GM21717 (cell line): ENCODE measurements around the gene TTF1.
A peak's percentile ranks its signal among the peaks of the same experiment; 100 is the strongest.
"Not testable (repeated sequence)": the region's sequence is repeated elsewhere in the genome, so short reads cannot be mapped to it uniquely, and the experiment has no call there.

Source experiments
- ATAC-seq: cut with Tn5 transposase; IDR thresholded peaks from one replicate; pipeline ENCODE4 v1.9.1; 2021; ENCODE audit warnings: mild to moderate bottlenecking, moderate library complexity; ENCODE audit not compliant: unreplicated experiment

Gene TTF1

GRCh38 chr9:132414731-132415130 lies 8.1 kb upstream of the TTF1 start:
- ATAC-seq: no peak

- no peak for ATAC-seq
Measured at GRCh38 chr9:132413926-132414325, 7.3 kb upstream of the TTF1 start.

GRCh38 chr9:132412089-132412488 lies 5.4 kb upstream of the TTF1 start:
- no peak for ATAC-seq

GRCh38 chr9:132411091-132411508 lies 4.5 kb upstream of the TTF1 start:
- no peak for ATAC-seq

GRCh38 chr9:132410642-132411041 lies 4.0 kb upstream of the TTF1 start:
- ATAC-seq: no peak

DNA sequence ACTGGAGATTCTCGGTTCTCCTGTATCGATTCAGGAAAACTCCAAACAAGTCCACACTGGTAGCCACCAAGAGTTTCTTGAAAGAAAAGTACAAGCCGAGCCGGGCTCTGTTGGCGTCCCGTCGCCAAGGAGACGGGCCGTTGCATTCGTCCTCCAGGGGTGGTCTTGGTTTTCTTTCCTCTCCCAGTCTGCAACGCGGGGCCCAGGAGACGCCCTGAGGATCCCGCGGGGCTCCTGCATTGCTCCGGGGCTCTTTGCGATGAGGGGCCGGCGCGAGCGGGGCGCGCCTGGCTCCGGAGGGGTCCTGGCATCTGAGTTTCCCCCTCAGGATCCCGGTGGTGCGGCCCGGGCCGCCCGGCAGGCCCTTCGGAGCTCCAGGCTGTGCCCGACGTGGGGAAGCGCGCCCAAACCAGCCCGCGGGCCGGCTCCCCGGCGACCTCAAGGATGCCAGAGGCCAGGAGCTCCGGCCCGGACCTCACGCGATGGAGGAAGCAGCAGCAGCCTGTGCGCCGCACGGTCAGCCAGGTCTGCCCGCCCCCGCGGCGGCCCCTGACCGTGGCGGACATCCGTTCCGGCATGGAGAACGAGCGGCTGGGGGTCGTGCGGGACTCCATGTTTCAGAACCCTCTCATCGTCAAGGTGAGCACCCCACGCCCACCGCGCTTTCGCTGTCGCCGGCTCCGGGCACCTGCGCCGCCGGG lies 3.3 kb upstream of the TTF1 start, which contains the start of gene CFAP77:
TSS of gene CFAP77 (plus strand) at position 384 of the 701 bp plus-strand sequence. CDS start at position 445, 61 bp downstream.
- no peak for ATAC-seq

DNA sequence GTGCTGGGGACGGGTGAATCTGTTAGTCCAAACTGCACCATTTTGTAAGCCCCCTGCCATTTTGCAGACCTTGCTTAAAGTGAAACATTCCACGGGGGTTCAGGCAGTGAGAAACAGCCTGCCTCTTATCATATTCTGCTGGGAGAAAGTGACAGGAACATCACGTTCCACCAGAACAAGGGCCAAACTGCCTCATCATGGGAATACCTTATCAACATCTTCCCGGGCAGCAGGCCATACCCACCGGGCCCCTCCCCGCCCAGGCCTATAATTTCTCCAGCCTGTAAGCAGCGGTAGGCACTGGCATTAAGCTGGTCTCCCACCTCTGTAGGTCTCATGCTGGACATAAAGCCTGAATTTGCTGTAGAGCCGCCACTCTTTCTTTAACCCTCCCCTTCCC lies 1.9 kb upstream of the TTF1 start:
- ATAC-seq: no peak

DNA sequence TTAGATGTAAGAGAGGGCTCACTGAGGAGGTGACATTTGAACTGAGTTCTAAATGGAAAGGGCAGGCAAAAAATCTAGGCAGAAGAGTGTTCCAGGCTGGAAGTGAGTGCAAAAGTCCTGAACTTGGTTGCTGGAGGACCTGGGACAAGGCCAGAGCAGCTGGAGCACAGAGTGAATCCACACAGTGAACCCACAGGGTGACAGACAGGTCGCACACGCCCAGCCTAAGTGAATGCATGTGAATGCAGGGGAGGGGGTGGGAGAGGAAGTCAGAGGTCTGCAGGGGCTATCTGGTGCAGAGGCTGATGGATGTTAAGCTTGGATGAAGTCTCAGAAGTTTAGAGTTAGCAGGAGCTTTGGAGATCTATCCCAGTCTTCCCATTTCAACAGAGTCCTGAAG lies 556 bp upstream of the TTF1 start:
- ATAC-seq: no peak

DNA sequence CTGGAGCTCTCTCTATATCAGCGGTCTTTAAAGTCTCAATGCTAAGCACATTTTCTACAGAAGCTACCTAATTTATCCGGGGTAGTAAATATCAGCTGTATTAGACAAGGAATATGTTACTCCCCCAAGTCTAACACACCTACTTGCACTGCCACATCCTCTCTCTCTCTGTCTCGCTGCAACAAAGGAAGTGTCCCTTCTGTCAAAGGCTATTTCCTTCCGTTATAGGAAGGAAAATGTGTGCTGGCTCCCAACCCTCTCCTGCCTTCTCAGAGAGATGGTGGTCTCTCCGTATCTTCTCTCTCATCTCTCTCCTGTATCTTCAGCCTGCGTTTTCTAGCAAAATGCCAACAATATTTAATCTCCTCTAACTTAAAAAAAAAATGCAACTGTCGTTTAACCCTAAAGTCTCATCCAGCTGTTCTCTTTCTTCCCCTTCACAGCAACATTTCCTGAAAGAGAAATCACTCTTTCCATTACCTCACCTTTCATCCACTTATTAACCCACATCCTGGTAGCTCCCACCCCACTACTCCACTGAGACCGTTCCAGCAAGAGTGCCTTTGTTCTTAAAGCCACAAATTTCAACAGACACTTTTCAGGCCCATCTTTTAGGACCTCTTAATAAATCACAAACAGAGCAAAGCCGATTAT lies 2.3 kb downstream of the TTF1 start:
- ATAC-seq: no peak

DNA sequence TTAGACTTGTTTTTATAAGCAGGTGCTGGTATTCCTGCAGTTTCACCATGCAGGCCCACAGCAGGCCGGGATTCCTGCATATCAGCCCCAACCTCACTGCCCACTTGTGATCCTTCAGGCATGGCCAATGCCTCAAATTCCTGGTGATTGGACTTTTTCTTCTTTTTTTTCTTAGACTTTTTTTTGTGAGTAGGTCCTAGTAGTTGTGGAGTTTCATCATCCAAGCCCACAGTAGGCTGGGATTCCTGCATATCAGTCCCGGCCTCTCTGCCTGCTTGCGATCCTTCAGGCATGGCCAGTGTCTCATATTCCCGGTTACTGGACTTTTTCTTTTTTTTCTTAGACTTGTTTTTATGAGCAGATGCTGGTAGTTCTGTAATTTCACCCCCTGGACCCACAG lies 4.8 kb downstream of the TTF1 start:
- no peak for ATAC-seq

- no peak for ATAC-seq
Measured at GRCh38 chr9:132395560-132395959, 11.1 kb downstream of the TTF1 start.

DNA sequence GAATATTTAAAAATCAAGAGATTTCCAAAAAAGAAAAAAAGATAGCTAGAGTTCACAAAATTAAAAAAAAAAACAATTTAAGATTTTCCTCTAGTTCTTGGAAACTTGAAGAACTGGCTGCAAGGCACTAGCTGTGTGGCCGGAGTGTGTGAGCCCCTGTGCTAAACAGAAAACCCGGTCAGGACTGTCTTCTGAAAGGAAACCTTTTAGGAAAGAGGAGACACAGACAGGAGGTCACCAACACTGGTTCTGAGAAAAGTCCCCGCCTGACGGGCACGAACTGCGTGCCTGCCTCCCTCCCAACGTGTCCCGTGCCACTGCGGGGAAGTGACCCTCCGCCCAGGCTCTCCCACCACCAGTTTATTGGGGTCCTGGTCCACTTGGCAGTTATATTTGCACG lies 15.2 kb downstream of the TTF1 start:
- no peak for ATAC-seq

GRCh38 chr9:132390966-132391365 lies 15.7 kb downstream of the TTF1 start:
- no peak for ATAC-seq

DNA sequence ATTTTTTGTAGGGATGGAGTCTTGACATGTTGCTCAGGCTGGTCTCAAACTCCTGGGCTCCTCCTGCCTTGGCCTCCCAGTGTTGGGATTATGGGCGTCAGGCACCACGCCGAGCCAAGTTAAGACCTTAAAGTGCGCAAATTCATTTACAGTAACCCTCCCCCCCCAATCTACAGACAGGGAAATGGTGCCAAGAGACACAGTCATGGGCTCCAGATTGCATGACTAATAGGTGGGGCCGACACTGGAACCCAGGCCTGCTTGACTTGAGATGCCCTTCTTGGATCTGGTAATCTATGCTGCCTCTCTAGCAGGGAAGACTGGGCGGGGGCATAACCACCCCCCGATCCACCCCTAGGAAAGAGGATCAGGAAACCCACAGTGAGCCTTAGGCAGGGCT lies 19.5 kb downstream of the TTF1 start:
- ATAC-seq: no peak

DNA sequence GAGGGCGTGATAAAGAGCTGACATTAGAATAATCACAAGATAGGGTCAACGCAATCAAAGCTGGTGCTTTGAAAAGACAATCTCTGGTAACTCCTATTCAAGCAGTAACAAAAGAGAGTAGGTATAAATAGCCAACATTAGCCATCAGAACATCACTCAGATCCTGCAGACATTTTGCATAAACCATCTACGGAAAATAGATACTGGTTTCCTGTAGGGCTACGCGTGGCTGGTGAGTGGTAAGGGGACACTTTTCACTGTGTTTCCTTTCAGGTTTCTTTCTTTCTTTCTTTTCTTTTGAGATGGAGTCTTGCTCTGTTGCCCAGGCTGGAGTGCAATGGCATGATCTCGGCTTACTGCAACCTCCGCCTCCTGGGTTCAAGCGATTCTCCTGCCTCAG lies 22.3 kb downstream of the TTF1 start:
- peak; percentile 38 for ATAC-seq

DNA sequence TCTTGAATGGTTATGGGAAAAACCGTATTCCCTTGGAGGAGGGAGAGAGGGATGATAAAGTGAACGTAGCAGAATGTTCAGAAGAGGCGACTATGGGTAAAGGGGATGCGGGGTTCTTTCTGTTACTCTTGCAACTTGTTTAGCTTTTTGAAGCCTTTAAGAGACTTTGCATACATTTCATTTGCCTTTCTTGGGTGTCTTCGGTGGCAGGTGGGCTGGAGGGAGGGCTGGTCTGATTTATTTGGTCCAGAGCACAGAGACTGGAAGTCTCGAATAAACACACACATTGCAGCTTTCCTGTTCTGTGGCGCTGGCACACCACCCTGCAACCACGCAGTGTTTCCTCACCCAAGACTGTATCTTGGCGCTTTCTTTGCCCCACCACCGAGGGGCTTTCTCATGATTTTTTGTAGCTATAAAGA lies 23.2 kb downstream of the TTF1 start:
- no peak for ATAC-seq

GRCh38 chr9:132381966-132382541 lies 24.6 kb downstream of the TTF1 start:
- peak; percentile 51 for ATAC-seq

GRCh38 chr9:132378416-132378815 lies 28.2 kb downstream of the TTF1 start:
- ATAC-seq: not testable (repeated sequence)

DNA sequence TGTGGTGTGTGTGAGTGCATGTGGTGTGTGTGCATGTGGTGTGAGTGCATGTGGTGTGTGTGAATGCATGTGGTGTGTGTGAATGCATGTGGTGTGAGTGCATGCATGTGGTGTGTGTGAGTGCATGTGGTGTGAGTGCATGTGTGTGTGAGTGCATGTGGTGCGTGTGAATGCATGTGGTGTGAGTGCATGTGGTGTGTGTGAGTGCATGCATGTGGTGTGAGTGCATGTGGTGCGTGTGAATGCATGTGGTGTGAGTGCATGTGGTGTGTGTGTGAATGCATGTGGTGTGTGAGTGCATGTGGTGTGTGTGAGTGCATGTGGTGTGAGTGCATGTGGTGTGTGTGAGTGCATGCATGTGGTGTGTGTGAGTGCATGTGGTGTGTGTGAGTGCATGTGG lies 28.9 kb downstream of the TTF1 start:
- ATAC-seq: not testable (repeated sequence)

DNA sequence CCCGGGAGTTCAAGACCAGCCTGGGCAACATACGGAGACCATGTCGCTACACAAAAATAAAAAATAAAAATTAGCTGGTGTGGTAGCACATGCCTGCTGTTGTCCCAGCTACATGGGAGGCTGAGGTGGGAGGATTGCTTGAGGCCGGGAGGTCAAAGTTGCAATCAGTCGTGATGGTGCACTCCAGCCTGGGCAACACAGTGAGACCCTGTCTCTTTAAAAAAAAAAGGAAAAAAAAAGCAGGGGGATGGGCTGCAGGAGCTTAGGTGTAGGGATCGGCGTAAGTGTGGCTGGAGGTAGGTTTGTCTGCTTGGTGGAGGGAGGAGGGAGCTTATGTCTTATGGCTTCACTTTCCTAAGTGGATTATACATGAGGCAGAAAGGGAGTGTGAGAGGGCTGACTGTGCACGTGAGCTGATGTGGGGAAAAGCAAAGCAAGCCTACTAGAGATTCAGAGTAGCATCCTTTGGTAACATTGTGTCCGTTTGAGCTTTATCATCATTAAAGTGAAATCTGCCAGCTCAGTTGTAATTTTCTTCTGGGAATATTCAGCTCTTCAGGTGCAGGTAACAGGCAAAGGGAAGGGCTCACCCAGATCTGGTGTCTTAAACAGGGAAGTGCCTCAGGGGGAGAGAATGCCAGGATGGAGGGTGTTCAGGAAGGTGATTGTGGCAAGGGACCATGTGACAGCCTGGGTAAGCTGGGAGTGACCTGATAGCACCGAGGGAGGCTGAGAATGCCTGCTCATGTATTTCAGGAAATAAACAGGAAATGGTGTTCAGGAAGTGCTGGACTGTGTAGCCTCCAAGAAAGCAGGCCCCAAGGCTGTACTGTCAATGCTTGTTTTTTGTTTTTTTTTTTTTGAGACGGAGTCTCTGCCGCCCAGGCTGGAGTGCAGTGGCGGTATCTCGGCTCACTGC lies 34.2 kb downstream of the TTF1 start:
- no peak for ATAC-seq

GRCh38 chr9:132370592-132370991 lies 36.0 kb downstream of the TTF1 start:
- ATAC-seq: no peak
